Progenitor cell of endocrine pancreas (in vitro differentiated cells): ENCODE measurements around the gene TYMP. TPM values are rescaled to one million over a fixed set of nuclear protein-coding genes. Genes with fewer than 3 reads are reported as not detected.

Experiments
- DNase-seq: peaks from one replicate; pipeline ENCODE4 v3.0.0; 2021; ENCODE audit warnings: low spot score; ENCODE audit not compliant: unreplicated experiment
- H3K27ac Mint-ChIP-seq: 2 replicates; pipeline ENCODE4 v1.8.0; 2021; ENCODE audit warnings: mild to moderate bottlenecking, moderate library complexity, mixed read lengths
- H3K27me3 Mint-ChIP-seq: 2 replicates; pipeline ENCODE4 v1.8.0; 2021; ENCODE audit warnings: mixed read lengths
- H3K36me3 Mint-ChIP-seq: 2 replicates; pipeline ENCODE4 v1.8.0; 2022; ENCODE audit warnings: mixed read lengths; ENCODE audit not compliant: insufficient read depth
- H3K4me1 Mint-ChIP-seq: 2 replicates; pipeline ENCODE4 v1.8.0; 2021; ENCODE audit warnings: low read depth, mixed read lengths
- H3K4me3 Mint-ChIP-seq: 2 replicates; pipeline ENCODE4 v1.8.0; 2021; ENCODE audit warnings: low read depth, mild to moderate bottlenecking, moderate library complexity, mixed read lengths
- H3K9me3 Mint-ChIP-seq: 2 replicates; pipeline ENCODE4 v1.8.0; 2021; ENCODE audit warnings: low read depth, mixed read lengths
- CTCF ChIP-seq: fragments of 200-600 bp; sonication (generic); IDR thresholded peaks from one replicate; pipeline ENCODE4 v1.5.0; 2021; ENCODE audit warnings: antibody characterized with exemption, mild to moderate bottlenecking; ENCODE audit not compliant: unreplicated experiment
- total RNA-seq: library from RNA; stranded (reverse); gene quantifications from 2 replicates; pipeline ENCODE4 v1.2.1, GENCODE V29; 2021

TYMP gene
- total RNA-seq, 1 donor from 2014 or later, result 1.6 TPM

GRCh38 chr22:50532824-50533796 is 3.3 kb upstream of the TYMP start:
- no peaks in the 10 kb centered on the region for H3K9me3 Mint-ChIP-seq
- peaks cover 10% of the 10 kb centered on the region for H3K4me1 Mint-ChIP-seq
- peak overlapping the region; percentile 57 for H3K4me3 Mint-ChIP-seq
- no peak for DNase-seq
- H3K36me3 Mint-ChIP-seq, result no peaks in the 10 kb centered on the region
- H3K27me3 Mint-ChIP-seq, result peaks cover 39% of the 10 kb centered on the region
- H3K27ac Mint-ChIP-seq, result peak overlapping the region; percentile 83
- TF ChIP-seq CTCF, result no peak

GRCh38 chr22:50531962-50532674 is 2.3 kb upstream of the TYMP start:
- no peak for DNase-seq
- Mint-ChIP-seq H3K36me3 (no peaks in the 10 kb centered on the region), H3K27me3 (peaks cover 39% of the 10 kb centered on the region), H3K9me3 (no peaks in the 10 kb centered on the region), H3K4me3 (peak overlapping the region; percentile 57), H3K4me1 (peaks cover 11% of the 10 kb centered on the region), H3K27ac (no peak overlapping the region)
- no peak for TF ChIP-seq CTCF

GRCh38 chr22:50531546-50531961 is 1.7 kb upstream of the TYMP start:
- Mint-ChIP-seq H3K4me3 (no peak overlapping the region), H3K9me3 (no peaks in the 10 kb centered on the region), H3K27me3 (peaks cover 39% of the 10 kb centered on the region), H3K4me1 (peaks cover 14% of the 10 kb centered on the region), H3K36me3 (no peaks in the 10 kb centered on the region), H3K27ac (no peak overlapping the region)
- no peak for DNase-seq
- no peak for TF ChIP-seq CTCF

- H3K27ac Mint-ChIP-seq, result no peak overlapping the region
- H3K36me3 Mint-ChIP-seq, result no peaks in the 10 kb centered on the region
- H3K4me1 Mint-ChIP-seq, result peaks cover 14% of the 10 kb centered on the region
- no peak for TF ChIP-seq CTCF
- H3K27me3 Mint-ChIP-seq, result peaks cover 39% of the 10 kb centered on the region
- H3K9me3 Mint-ChIP-seq, result no peaks in the 10 kb centered on the region
- no peak for DNase-seq
- peak overlapping the region; percentile 26 for H3K4me3 Mint-ChIP-seq
Measured at GRCh38 chr22:50530877-50531545, 1.2 kb upstream of the TYMP start.

- peaks cover 39% of the 10 kb centered on the region for H3K27me3 Mint-ChIP-seq
- no peak for TF ChIP-seq CTCF
- DNase-seq, result no peak
- H3K9me3 Mint-ChIP-seq, result no peaks in the 10 kb centered on the region
- H3K36me3 Mint-ChIP-seq, result no peaks in the 10 kb centered on the region
- H3K4me1 Mint-ChIP-seq, result peaks cover 14% of the 10 kb centered on the region
- H3K4me3 Mint-ChIP-seq, result no peak overlapping the region
- no peak overlapping the region for H3K27ac Mint-ChIP-seq
Measured at GRCh38 chr22:50530580-50530876, 716 bp upstream of the TYMP start.
